GM19328 (cell line): ENCODE measurements around the gene DNAJB8.

ENCODE experiments used
- ATAC-seq: cut with Tn5 transposase; IDR thresholded peaks from one replicate; pipeline ENCODE4 v1.9.1; 2021; ENCODE audit warnings: mild to moderate bottlenecking, moderate library complexity; ENCODE audit not compliant: unreplicated experiment

The DNAJB8 gene

DNA sequence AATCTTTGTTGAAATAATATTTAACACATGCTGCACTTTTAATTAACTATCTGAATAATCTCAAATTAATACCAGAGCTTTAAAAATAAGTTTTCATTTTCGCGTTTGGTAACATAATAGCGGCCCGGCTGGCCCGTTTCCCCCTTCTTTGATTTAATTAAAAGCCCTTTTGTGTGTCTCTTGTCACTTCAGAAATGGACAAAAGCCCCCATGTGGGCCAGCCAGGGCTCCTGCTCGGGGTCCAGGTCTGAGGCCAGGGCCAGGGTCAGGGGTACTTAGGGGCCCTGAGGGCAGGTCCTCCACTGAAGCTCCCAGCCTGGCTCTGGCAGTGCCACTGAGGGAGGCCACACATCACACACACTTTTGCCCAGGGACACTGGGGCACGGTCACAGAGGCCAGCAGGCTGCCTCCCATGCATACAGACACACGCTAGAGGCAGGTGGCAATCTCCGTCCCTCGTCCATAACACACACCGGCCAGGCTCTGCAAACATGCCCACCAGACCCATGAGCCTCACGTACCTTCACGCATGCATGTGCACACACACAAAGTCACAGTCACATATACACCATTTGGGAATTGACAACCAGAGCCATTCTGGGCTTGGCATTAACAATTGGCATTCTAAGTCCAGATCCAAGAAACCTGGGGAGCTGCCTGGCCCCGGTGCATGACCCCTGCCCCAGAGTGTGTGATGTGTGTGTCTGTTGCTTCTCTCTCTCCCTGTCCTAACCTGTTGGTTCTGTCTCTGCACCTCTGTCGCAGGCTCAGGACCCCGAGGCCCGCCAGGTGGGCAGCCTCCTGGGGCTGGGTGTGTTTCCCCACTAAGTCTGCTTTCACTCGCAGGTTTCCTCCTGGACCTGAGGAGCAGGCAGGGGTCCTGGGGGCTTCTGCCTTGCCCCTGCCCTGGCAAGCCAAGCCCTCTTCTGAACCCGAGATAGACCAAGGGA lies 38.5 kb downstream of the DNAJB8 start:
- no peak for ATAC-seq

GRCh38 chr3:128427175-128427857 lies 39.4 kb downstream of the DNAJB8 start:
- ATAC-seq, result no peak

DNA sequence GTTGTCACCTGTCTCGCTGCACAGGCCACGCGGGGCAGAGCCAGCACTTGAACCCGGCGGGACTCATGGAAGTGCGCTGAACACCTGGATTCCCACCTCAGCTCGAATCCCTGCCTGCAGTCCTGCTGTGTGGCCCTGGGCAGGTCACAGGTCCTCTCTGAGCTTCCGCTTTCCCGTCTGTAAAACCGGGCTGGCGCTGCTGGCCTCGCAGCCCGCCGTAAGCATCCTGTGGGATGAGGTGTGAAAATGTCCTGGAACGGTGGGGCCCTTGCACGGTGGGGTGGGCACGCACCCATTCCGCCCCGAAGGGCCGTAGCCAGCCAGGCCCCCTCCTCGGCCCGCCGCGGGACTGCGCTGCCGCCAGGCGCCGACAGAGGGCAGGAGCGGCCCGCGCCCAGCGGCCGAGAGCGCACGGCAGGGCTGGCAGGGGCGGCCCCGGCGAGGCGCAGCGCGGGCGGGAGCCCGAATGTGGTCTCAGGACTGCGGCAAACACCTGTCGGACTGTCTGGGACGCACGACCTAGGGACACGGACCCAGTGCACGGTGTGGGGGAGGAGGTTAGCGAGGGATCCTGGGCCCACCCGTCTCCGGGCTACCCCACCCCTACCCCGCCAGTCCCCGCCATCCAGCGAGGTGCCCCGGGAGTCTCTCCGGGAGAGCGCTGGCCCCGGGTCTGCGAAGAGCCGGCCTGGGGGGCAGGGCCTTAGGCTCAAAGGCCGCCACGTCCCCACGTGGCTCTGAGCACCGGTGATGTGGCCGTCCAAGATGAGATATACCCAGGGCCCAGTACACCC lies 40.4 kb downstream of the DNAJB8 start:
- ATAC-seq, result no peak

GRCh38 chr3:128425846-128426127 lies 40.9 kb downstream of the DNAJB8 start:
- ATAC-seq, result no peak

DNA sequence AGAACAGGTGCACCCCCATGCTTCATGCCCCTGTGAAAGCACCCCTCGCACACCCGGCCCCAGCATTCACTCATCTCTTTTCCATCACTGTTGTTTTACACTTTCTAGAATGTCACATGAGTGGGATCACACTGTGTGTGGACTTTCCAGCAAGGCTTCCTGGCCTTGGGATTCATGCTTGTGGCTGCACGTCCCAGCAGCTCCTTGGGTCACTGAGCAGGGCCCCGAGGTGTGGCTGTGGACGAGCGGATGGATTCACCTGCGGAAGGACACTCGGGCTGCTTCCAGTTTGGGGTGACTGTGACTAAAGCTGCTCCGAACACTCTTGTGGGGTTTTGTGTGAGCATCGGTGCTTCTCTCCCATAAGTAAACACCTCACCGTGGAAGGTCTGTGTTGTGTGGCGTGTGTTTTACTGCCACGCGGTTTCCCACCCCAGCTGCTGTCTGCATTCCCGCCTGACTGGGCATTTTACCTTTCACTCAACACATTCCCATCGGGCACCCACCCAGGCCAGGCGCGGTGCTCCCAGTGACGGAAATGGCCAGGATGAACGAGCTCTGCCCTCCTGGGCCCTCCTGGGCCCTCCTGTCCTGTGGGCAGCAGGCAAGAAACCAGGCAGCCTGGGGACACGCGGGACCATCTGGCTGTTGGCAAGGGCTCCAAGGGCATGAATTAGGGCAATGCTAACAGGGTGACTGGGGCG lies 41.4 kb downstream of the DNAJB8 start:
- ATAC-seq, result no peak

DNA sequence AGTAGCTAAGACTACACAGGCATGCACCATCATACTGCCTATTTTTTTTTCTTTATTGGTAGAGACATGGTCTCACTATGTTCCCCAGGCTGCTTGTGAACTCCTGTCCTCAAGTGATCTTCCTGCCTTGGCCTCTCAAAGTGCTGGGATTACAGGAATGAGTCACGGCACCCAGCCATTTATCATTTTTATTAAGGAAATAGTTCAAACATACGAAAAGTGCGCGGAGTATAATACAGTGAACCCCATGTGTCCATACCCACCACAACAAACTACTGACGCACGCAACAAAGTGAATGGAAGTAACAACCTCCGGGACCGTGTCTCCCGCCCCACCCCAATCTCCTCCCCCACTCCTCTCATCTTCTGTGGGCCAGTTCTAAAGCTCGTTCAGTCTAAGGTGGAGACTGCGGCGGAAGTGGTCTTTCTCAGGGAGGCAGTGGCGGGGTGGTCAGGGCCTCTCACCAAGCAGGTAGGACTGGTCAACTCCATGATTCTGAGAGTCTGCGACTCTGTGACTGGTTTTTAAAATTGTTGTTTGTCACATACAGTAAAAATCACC lies 42.1 kb downstream of the DNAJB8 start:
- ATAC-seq, result no peak

GRCh38 chr3:128423525-128424147 lies 43.1 kb downstream of the DNAJB8 start:
- ATAC-seq, result no peak

DNA sequence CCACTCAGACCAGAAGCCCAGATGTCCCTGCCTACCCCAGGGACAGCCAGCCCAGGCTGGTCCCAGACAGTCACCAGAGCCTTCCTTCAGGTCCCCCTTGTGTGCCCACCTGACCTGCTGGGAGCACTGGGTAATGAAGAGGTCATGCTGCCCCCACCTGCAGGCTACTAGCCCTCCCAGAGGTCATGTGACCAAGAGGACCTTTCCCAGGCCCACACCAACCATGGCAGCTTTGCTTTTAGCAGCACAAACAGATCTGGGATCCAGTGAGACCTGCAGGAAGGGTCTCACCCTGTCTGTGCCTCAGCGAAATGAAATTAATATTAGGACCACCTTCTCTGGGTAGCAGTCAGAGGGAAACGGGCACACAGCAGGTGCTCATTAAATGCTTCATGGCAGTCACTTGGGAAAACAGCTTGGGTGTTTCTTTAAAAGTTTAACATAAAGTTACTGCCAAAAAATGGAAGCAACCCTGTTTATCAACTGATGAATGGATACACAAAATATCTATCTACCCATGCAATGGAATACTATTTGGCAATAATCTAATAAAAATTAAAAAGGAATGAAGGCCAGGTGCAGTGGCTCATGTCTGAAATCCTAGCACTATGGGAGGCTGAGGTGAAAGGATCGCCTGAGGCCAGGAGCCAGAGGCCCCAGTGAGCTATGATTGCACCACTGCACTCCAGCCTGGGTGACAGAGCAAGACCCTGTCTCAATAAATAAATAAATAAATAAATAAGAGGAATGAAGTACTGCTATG lies 43.7 kb downstream of the DNAJB8 start:
- ATAC-seq, result no peak

DNA sequence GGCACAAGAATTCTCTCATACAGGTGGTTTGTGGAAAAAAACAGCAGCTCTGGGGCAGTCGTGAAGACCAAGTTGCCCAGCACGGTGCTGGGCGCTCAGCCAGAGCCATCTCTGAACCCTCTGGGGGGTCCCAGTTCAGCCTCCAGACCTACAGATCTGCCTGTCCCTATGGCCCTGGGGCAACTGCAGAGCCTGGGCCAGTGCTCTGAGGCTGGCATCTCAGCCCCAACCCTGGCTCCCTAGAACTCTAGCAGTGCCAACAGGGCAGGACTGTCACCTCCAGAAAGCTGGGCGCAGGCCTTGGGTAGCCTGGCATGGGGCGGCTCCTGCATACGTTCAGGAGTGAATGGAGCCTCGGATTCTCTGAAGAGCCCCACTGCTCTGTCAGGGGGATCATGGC lies 44.7 kb downstream of the DNAJB8 start:
- no peak for ATAC-seq

DNA sequence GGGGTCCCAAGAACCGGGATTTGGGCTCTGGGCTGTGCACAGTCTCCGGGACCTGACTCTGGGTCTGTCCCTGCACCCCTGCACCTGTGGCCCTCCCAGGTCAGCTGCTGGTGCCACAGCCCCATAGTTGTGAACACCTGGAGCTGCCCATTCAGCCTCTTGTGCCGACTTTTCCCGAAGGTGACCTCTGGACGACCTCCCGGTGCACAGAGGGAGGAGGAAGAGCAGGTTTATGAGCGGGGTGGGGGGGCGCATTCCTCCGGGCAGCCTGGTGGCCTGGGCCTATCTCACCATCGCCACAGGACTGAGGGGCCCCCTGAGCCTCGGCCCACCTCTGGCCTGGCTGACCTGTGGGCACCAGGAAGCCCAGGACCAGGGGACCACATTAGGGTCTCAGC lies 45.3 kb downstream of the DNAJB8 start:
- ATAC-seq, result no peak

DNA sequence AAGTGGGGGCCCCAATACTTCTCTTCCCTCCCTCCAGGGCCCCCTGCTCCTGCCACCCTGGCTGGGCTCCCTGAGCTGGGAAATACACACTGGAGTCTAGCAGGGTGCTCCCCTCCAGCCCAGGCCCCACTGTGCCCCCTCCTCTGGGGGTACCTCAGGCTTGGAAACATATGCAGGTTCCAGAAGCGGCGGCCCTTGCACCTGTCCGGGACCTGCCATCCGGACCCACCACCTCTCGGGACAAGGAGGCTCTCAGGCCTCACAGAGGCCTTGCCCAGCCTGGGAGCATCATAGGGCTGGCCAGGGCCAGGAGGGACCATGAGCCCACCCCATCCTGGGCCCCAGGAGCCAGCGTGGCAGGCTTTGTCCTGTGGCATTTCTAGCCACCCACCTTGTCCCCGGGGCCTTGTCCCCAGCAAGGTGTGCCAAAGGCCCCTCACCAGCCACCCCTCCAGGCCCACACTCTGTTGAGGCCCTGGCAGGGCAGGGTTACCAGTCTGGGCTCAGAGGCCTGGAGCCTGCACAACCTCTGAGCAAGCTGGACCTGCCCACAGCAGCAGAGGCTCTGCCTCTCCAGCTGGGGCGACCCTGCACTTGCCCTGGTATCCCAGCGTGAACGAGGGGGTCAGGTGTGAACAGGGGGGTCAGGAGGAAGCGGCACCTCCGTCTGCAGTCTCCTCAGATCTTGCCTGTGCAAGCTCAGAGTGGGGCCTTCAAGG lies 45.8 kb downstream of the DNAJB8 start:
- ATAC-seq, result no peak

DNA sequence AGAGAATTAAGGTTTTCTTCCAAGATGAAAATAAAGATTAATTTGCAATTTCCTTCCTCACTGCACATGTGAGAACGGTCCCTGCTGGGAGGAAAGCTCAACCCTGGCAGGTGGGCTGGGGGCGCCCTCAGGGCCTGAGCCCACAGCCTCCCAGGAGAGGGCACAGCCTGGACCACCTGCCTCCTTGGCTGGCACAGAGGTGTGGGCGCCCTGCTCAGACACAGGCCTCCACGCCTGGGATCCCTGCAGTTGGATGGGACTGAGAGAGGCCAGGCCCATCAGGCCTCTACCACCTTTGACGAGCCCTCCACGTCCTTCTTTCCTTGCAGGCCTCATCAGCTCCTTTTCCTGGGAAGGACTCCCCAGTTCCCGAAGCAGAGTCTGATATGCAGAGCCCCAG lies 46.4 kb downstream of the DNAJB8 start:
- no peak for ATAC-seq

DNA sequence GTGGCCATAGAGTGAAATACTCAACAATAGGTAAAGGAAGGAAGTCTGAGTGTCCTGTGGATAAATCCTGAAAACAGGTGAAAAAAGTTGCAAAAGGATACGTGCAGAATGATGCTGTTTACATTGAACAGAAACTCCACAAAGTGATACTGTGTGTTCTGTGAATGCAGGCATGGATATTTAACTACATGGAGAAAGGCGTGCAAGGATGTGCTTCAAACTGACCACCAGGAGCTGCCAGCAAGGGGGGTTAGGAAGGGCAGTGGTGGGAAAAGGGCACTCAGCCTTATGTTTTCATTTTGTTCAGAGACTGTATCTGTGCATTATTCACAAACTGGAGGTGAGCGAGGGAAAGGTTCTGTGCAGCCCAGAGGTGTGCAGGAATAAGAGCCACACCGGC lies 47.4 kb downstream of the DNAJB8 start:
- ATAC-seq, result no peak

DNA sequence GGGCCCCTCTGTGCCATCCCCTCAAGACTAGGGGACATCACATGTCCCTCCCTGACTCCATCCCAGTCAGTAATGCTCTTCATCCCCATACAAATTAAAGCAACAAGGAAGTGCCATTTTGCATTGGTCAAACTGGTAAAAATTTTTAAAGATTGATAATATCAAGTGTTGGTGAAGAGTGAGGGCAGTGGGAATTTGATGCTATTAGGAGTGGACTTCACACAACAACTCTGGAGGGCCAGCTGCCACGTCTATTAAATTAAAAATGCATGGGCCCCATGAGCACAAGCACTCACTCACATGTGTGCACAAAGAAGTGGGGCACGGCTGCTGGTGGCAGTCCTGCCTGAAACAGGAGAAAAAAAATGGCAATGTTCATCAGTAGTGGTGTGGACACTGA lies 47.8 kb downstream of the DNAJB8 start:
- ATAC-seq, result no peak

DNA sequence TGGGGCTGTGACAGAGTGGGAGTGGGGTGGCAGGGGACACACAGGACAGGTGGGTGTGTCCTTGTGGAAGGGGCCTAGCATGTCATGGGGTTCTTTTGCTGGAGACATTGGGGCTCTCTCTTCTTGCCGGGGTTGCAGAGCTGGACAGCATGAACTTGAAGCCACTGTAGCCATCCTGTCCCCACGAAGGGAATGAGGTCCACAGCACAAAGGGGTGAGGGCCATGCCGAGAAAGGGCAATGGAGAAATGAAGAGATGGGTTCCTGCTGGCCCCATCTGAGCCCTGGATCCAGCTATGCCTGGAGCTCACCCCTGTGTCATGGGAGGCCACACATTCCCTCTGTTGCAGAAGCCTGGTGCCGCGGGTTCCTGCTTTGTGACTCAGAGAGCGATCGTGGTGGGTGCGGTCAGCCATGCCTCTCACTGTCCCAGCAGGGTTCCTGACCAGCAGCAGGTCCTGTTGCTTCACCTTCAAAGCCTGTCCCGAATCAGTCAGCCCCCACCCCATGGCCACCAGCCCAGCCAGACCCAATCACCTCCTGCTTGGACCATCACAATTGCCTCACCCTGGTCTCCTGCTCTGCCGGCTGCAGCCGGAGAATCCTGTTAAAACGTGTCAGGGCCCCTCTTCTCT lies 50.0 kb downstream of the DNAJB8 start:
- no peak for ATAC-seq

DNA sequence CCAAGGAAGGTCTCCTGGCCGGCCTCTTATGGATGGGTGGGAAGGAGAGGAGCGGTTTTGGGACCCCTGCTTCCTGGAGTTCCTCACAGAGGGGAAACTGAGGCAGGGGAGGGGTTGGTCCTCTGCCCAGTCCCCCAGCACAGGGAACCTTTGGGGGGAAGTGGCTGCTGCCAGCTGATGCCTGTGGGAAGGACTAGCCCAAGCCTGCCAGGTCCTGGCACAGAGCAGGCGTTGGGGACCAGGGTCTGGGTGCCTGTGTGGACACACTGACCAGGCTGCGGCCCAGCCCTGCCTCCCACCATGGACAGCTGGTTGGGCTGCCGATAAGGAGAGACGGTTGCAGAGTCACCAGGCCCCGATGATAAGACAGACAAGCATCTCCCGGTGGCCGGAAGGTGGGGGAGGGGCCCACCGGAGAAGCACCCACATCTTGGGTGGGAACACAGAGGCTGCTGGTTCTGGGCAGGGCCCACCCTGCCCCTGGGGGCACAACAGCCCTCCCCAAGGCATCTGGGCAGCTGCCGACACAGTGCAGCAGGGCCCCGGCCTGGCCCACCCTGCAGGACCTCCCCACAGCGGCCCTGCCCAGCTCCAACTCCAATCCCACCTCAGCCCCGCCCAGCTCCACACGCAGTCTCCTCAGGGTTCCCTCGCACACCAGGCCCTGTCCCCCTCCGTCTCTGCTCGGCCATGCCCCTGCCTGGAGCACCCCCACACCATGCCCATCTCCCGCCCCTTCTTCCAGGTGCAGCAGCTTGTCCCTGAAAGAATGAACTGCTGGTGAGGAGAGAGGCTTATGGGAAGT lies 50.7 kb downstream of the DNAJB8 start:
- no peak for ATAC-seq

GRCh38 chr3:128415200-128415772 lies 51.4 kb downstream of the DNAJB8 start:
- ATAC-seq, result no peak
